Endodermal cell (in vitro differentiated cells): ENCODE results near the gene KLK4. TPM values are rescaled to one million over a fixed set of nuclear protein-coding genes. Genes with fewer than 3 reads are reported as not detected.

Experiments used
- DNase-seq: peaks from one replicate; pipeline ENCODE4 v3.0.0-alpha.2; 2017
- H3K27ac ChIP-seq: 2 replicates; pipeline ENCODE4 v1.5.1; 2013; ENCODE audit warnings: mild to moderate bottlenecking, low read depth, low read length, moderate library complexity
- H3K27me3 ChIP-seq: 2 replicates; pipeline ENCODE4 v1.6.1; 2013; ENCODE audit warnings: mild to moderate bottlenecking, low read length, moderate library complexity; ENCODE audit not compliant: insufficient read depth, control insufficient read depth, poor library complexity, severe bottlenecking
- H3K36me3 ChIP-seq: 2 replicates; pipeline ENCODE4 v1.7.0; 2013; ENCODE audit warnings: mild to moderate bottlenecking, low read length, moderate library complexity; ENCODE audit not compliant: control insufficient read depth, insufficient read depth
- H3K4me1 ChIP-seq: one replicate; pipeline ENCODE4 v1.7.0; 2013; ENCODE audit warnings: low read length; ENCODE audit not compliant: control insufficient read depth, insufficient read depth
- H3K4me3 ChIP-seq: 2 replicates; pipeline ENCODE4 v1.5.1; 2013; ENCODE audit warnings: mild to moderate bottlenecking, low read length, moderate library complexity
- H3K9ac ChIP-seq: 2 replicates; pipeline ENCODE4 v1.6.1; 2013; ENCODE audit warnings: mild to moderate bottlenecking, low read length, moderate library complexity; ENCODE audit not compliant: poor library complexity, severe bottlenecking; ENCODE audit errors: extremely low read depth
- H3K9me3 ChIP-seq: 2 replicates; pipeline ENCODE4 v1.6.1; 2013; ENCODE audit warnings: mild to moderate bottlenecking, low read length, moderate library complexity; ENCODE audit not compliant: control insufficient read depth
- H3K27ac Mint-ChIP-seq: 2 replicates; pipeline ENCODE4 v1.8.0; 2020; ENCODE audit warnings: mixed read lengths
- H3K27me3 Mint-ChIP-seq: 2 replicates; pipeline ENCODE4 v1.8.0; 2021; ENCODE audit warnings: mild to moderate bottlenecking, mixed read lengths; ENCODE audit not compliant: insufficient read depth
- H3K36me3 Mint-ChIP-seq: 2 replicates; pipeline ENCODE4 v1.8.0; 2020; ENCODE audit warnings: low read depth, mixed read lengths
- H3K4me1 Mint-ChIP-seq: 2 replicates; pipeline ENCODE4 v1.8.0; 2020; ENCODE audit warnings: mixed read lengths
- H3K4me3 Mint-ChIP-seq: 2 replicates; pipeline ENCODE4 v1.8.0; 2020; ENCODE audit warnings: mild to moderate bottlenecking, moderate library complexity, mixed read lengths
- H3K9me3 Mint-ChIP-seq: 2 replicates; pipeline ENCODE4 v1.8.0; 2020; ENCODE audit warnings: mild to moderate bottlenecking, mixed read lengths
- WGBS, 2 experiments: methylation state at CpG; one replicate each; pipeline versions ENCODE4 v1.1.5 to v1.1.7; 2013; ENCODE audit warnings: missing lambda C conversion rate in 2 of 2, mixed read lengths in 1 of 2; ENCODE audit not compliant: insufficient coverage in 1 of 2, insufficient read length in 1 of 2; 5-methylcytosine and 5-hydroxymethylcytosine counted together
- total RNA-seq, 2 donors: library from RNA; stranded (reverse); fragmentation: NEBNext Ultra II Directional in 1 of 2; extraction: Animal tissue kit (Norgen Biotek cat#: 25700) in 1 of 2; gene quantifications; 2 replicates in 1 of 2; 3 replicates in 1 of 2; pipeline ENCODE4 v1.2.1, GENCODE V29; 2021
- TF ChIP-seq, protein P1 (sequence below): fragments of 200-600 bp; sonication (generic); conservative IDR thresholded peaks from 2 replicates; pipeline ENCODE4 v1.5.0; 2021; ENCODE audit warnings: antibody characterized with exemption, mild to moderate bottlenecking

The KLK4 gene
- total RNA-seq, 2 donors from 2014 or later: not detected

DNA sequence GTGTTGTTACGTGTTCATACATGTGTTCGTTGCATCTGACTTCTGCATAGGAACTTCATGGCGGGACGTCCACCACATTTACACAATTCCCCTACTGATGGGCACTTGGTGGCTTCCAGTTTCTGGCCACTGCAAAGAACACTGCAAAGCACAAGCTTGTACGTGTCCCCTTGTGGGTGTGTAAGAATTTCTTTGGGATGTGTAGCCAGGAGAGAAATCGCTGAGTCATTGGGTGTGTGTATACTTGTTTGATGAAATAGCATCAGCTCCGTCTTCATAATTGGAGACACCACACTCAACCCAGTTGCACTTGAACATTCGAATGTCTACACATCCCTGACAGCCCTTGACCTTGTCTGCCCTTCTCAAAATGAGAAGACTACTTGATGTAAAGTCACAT, 22.4 kb upstream of the KLK4 start:
- no peak overlapping the region for H3K27ac Mint-ChIP-seq
- no peaks in the 10 kb centered on the region for H3K4me1 Mint-ChIP-seq
- 88 to 90% methylated on average over 3 to 8 of the region's 8 CpGs for WGBS, 2 experiments
- no peaks in the 10 kb centered on the region for H3K9me3 ChIP-seq
- no peak overlapping the region for H3K4me3 ChIP-seq
- no peak overlapping the region for H3K27ac ChIP-seq
- no peak overlapping the region for H3K9ac ChIP-seq
- H3K9me3 Mint-ChIP-seq: no peaks in the 10 kb centered on the region
- H3K36me3 Mint-ChIP-seq: no peaks in the 10 kb centered on the region
- DNase-seq: no peak
- no peaks in the 10 kb centered on the region for H3K4me1 ChIP-seq
- peaks cover 21% of the 10 kb centered on the region for H3K27me3 ChIP-seq
- peaks cover 50% of the 10 kb centered on the region for H3K27me3 Mint-ChIP-seq
- no peak overlapping the region for H3K4me3 Mint-ChIP-seq
- TF ChIP-seq, protein P1, sequence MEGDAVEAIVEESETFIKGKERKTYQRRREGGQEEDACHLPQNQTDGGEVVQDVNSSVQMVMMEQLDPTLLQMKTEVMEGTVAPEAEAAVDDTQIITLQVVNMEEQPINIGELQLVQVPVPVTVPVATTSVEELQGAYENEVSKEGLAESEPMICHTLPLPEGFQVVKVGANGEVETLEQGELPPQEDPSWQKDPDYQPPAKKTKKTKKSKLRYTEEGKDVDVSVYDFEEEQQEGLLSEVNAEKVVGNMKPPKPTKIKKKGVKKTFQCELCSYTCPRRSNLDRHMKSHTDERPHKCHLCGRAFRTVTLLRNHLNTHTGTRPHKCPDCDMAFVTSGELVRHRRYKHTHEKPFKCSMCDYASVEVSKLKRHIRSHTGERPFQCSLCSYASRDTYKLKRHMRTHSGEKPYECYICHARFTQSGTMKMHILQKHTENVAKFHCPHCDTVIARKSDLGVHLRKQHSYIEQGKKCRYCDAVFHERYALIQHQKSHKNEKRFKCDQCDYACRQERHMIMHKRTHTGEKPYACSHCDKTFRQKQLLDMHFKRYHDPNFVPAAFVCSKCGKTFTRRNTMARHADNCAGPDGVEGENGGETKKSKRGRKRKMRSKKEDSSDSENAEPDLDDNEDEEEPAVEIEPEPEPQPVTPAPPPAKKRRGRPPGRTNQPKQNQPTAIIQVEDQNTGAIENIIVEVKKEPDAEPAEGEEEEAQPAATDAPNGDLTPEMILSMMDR: no peak
- H3K36me3 ChIP-seq: no peaks in the 10 kb centered on the region

DNA sequence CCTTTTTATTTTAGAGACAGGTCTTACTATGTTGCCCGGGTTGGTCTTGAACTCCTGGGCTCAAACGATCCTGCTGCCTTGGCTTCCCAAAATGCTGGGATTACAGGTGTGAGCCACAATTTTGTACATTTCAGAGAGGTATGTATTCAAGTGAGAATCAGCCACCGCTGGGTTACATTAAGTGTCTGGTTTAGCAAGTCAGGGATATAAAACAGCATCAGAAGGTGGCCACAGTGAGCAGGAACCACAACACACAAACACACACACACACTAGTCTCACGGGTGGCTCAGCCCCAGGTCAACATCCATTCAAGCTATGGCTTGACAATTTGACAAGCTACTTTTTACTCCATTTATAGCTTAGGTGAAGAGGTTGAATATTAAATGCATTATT, 21.5 kb upstream of the KLK4 start:
- Mint-ChIP-seq H3K4me1 (no peaks in the 10 kb centered on the region), H3K4me3 (no peak overlapping the region), H3K36me3 (no peaks in the 10 kb centered on the region), H3K27me3 (peaks cover 58% of the 10 kb centered on the region), H3K9me3 (no peaks in the 10 kb centered on the region), H3K27ac (no peak overlapping the region)
- Histone ChIP-seq H3K4me1 (no peaks in the 10 kb centered on the region), H3K36me3 (no peaks in the 10 kb centered on the region), H3K4me3 (no peak overlapping the region), H3K9me3 (no peaks in the 10 kb centered on the region), H3K27me3 (peaks cover 21% of the 10 kb centered on the region), H3K9ac (no peak overlapping the region), H3K27ac (no peak overlapping the region)
- TF ChIP-seq, protein P1: no peak
- 82 to 90% methylated on average over 2 to 4 of the region's 4 CpGs for WGBS, 2 experiments
- no peak for DNase-seq

DNA sequence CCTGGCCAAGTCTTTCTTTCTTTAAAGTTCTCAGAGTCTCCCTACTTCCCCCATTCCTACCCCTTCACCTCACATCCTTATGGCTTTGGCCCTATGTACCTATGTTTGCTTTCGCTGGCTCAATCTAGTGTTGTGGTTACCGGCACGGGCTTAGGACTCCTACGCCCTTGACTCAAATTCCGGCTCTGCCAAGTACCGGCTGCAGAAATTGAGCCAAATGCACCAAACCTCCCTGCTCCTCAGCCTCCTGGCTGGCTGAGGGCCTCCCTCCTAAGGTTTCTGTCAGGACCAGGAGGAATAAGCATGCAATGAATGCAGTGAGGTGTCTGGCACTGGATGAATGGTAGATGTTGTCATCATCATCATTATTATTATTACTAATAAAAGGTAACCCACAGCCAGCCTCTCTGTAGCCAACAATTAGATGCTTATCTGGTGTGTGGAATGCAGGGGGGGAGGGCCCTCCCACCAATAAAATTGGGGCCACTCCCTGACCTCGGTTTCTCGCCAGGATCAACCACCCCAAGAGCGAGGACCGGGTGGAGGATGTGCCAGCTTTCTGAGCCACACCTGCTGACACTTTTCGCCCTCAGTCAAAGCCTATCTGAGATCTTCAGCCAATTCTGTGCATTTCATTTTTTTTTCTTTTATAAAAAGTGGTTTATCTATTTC, 21.0 kb upstream of the KLK4 start:
- no peak overlapping the region for H3K4me3 ChIP-seq
- H3K9ac ChIP-seq: no peak overlapping the region
- no peak overlapping the region for H3K4me3 Mint-ChIP-seq
- peaks cover 60% of the 10 kb centered on the region for H3K27me3 Mint-ChIP-seq
- H3K27ac ChIP-seq: no peak overlapping the region
- no peak overlapping the region for H3K27ac Mint-ChIP-seq
- H3K4me1 Mint-ChIP-seq: no peaks in the 10 kb centered on the region
- H3K36me3 ChIP-seq: no peaks in the 10 kb centered on the region
- no peaks in the 10 kb centered on the region for H3K9me3 ChIP-seq
- 89 to 100% methylated on average over 9 to 11 of the region's 11 CpGs for WGBS, 2 experiments
- TF ChIP-seq, protein P1: no peak
- H3K27me3 ChIP-seq: peaks cover 21% of the 10 kb centered on the region
- no peak for DNase-seq
- H3K9me3 Mint-ChIP-seq: no peaks in the 10 kb centered on the region
- no peaks in the 10 kb centered on the region for H3K4me1 ChIP-seq
- no peaks in the 10 kb centered on the region for H3K36me3 Mint-ChIP-seq
